HG03064 (cell line): ENCODE measurements around the gene OR52N4.
"Not testable (repeated sequence)": the region's sequence is repeated elsewhere in the genome, so short reads cannot be mapped to it uniquely, and the experiment has no call there.

Experiments used
- ATAC-seq: cut with Tn5 transposase; IDR thresholded peaks from one replicate; pipeline ENCODE4 v1.9.1; 2021; ENCODE audit warnings: low read depth; ENCODE audit not compliant: unreplicated experiment

OR52N4 gene

GRCh38 chr11:5753943-5754342 lies at the start of gene OR52N4:
TSS of gene OR52N4 (plus strand) at chr11:5754243. CDS start at chr11:5754741, 498 bp downstream.
- ATAC-seq, result no peak

- ATAC-seq, result no peak
Measured at GRCh38 chr11:5705688-5706087, 48.4 kb upstream of the OR52N4 start.

GRCh38 chr11:5712507-5712906 lies 41.5 kb upstream of the OR52N4 start:
- no peak for ATAC-seq

- ATAC-seq, result no peak
Measured at GRCh38 chr11:5713695-5714094, 40.3 kb upstream of the OR52N4 start.

- not testable (repeated sequence) for ATAC-seq
Measured at GRCh38 chr11:5716518-5716917, 37.5 kb upstream of the OR52N4 start.

- no peak for ATAC-seq
Measured at GRCh38 chr11:5719703-5720495, 34.1 kb upstream of the OR52N4 start.

- ATAC-seq, result no peak
Measured at GRCh38 chr11:5722622-5723021, 31.4 kb upstream of the OR52N4 start.

- no peak for ATAC-seq
Measured at GRCh38 chr11:5726351-5726750, 27.7 kb upstream of the OR52N4 start.

- ATAC-seq, result no peak
Measured at GRCh38 chr11:5727691-5728090, 26.4 kb upstream of the OR52N4 start.

- ATAC-seq, result no peak
Measured at GRCh38 chr11:5736396-5736795, 17.6 kb upstream of the OR52N4 start, which contains the start of gene OR56B1. TSS of gene OR56B1 (plus strand) at chr11:5736448. CDS start at chr11:5736517, 69 bp downstream.

- ATAC-seq, result no peak
Measured at GRCh38 chr11:5737091-5737490, 17.0 kb upstream of the OR52N4 start.

GRCh38 chr11:5737670-5738392 lies 16.2 kb upstream of the OR52N4 start:
- no peak for ATAC-seq

- no peak for ATAC-seq
Measured at GRCh38 chr11:5738431-5738830, 15.6 kb upstream of the OR52N4 start.

GRCh38 chr11:5746614-5747013 lies 7.4 kb upstream of the OR52N4 start:
- no peak for ATAC-seq

- ATAC-seq, result no peak
Measured at GRCh38 chr11:5749836-5750235, 4.2 kb upstream of the OR52N4 start.

GRCh38 chr11:5767056-5767455 lies 13.0 kb downstream of the OR52N4 start:
- ATAC-seq, result no peak

GRCh38 chr11:5783255-5783654 lies 29.2 kb downstream of the OR52N4 start, which contains the start of gene OR52N5:
TSS of gene OR52N5 (minus strand) at chr11:5783355. CDS start at chr11:5778634, 4,721 bp downstream.
- ATAC-seq, result no peak

GRCh38 chr11:5791165-5791564 lies 37.1 kb downstream of the OR52N4 start, which contains the start of gene OR52N1:
TSS of gene OR52N1 (minus strand) at chr11:5791265. CDS start at chr11:5788816, 2,449 bp downstream.
- no peak for ATAC-seq

- ATAC-seq, result no peak
Measured at GRCh38 chr11:5796541-5796940, 42.5 kb downstream of the OR52N4 start.

- no peak for ATAC-seq
Measured at GRCh38 chr11:5803982-5804381, 49.9 kb downstream of the OR52N4 start.
